Natural killer cell (primary cell): Measurements from ENCODE around the gene SRRD. TPM values are rescaled to one million over a fixed set of nuclear protein-coding genes. Genes with fewer than 3 reads are reported as not detected.
"Not testable (repeated sequence)": the region's sequence is repeated elsewhere in the genome, so short reads cannot be mapped to it uniquely, and the experiment has no call there.

Experiments
- ATAC-seq, 3 donors: fragments of 150-1000 bp in 2 of 3; fragments of 200-7000 bp in 1 of 3; cut with Tn5 transposase; 1 replicate in 1 of 3; 2 replicates in 2 of 3; pipeline ENCODE4 v1.10.0; 2021; ENCODE audit warnings: mild to moderate bottlenecking in 2 of 3, moderate library complexity in 2 of 3
- DNase-seq, 2 donors: peaks; one replicate each; pipeline versions ENCODE4 v3.0.0 to v3.0.0-alpha.2; 2013 to 2021; ENCODE audit warnings: mixed read lengths in 1 of 2
- H3K27ac ChIP-seq: one replicate; pipeline ENCODE4 v1.5.1; 2013; ENCODE audit warnings: mild to moderate bottlenecking, low read length
- H3K27me3 ChIP-seq: one replicate; pipeline ENCODE4 v1.6.1; 2013; ENCODE audit warnings: low read length; ENCODE audit not compliant: control insufficient read depth, insufficient read depth
- H3K36me3 ChIP-seq: one replicate; pipeline ENCODE4 v1.6.1; 2013; ENCODE audit warnings: low read length; ENCODE audit not compliant: control insufficient read depth, insufficient read depth
- H3K4me1 ChIP-seq: one replicate; pipeline ENCODE4 v1.6.1; 2013; ENCODE audit warnings: low read length; ENCODE audit not compliant: control insufficient read depth, insufficient read depth
- H3K4me3 ChIP-seq: one replicate; pipeline ENCODE4 v1.5.1; 2013; ENCODE audit warnings: low read length
- H3K9me3 ChIP-seq: one replicate; pipeline ENCODE4 v1.6.1; 2013; ENCODE audit warnings: low read length; ENCODE audit not compliant: control insufficient read depth, insufficient read depth
- H3K27ac Mint-ChIP-seq, 2 donors: one replicate each; pipeline ENCODE4 v1.8.0; 2022; ENCODE audit warnings: mild to moderate bottlenecking in 2 of 2, mixed read lengths in 2 of 2, moderate library complexity in 1 of 2
- H3K27me3 Mint-ChIP-seq, 2 donors: one replicate each; pipeline ENCODE4 v1.8.0; 2022; ENCODE audit warnings: low read depth in 2 of 2, mixed read lengths in 2 of 2
- H3K36me3 Mint-ChIP-seq: one replicate; pipeline ENCODE4 v1.8.0; 2022; ENCODE audit warnings: mixed read lengths
- H3K4me1 Mint-ChIP-seq, 2 donors: one replicate each; pipeline ENCODE4 v1.8.0; 2022; ENCODE audit warnings: mixed read lengths in 2 of 2
- H3K4me3 Mint-ChIP-seq: one replicate; pipeline ENCODE4 v1.8.0; 2022; ENCODE audit warnings: mild to moderate bottlenecking, moderate library complexity, mixed read lengths
- H3K9me3 Mint-ChIP-seq, 2 donors: one replicate each; pipeline ENCODE4 v1.8.0; 2022; ENCODE audit warnings: mixed read lengths in 2 of 2
- WGBS: methylation state at CpG from one replicate; pipeline ENCODE4 v1.1.7; 2013; ENCODE audit warnings: missing lambda C conversion rate; ENCODE audit not compliant: insufficient coverage; 5-methylcytosine and 5-hydroxymethylcytosine counted together
- intact Hi-C: fragments of 100-400 bp; cut with micrococcal nuclease; formaldehyde crosslinking; loops from one replicate; pipeline ENCODE4 v1.14.2; 2022
- total RNA-seq, 4 donors: library from RNA; stranded (reverse); fragments of 120-200 nt in 1 of 4; gene quantifications; one replicate each; pipeline versions ENCODE4 v1.2.3 to v1.2.4, GENCODE V29; 2013 to 2022
- TF ChIP-seq, protein P1 (sequence below): fragments of 200-600 bp; IDR thresholded peaks from one replicate; pipeline ENCODE4 v1.8.0; 2022; ENCODE audit warnings: antibody characterized with exemption

Gene SRRD
- total RNA-seq, 3 donors from 2014 or later (not counting 1 experiment from before 2014, with no cell fraction given), result 18.8 to 21.5 (median 21.4) TPM

DNA sequence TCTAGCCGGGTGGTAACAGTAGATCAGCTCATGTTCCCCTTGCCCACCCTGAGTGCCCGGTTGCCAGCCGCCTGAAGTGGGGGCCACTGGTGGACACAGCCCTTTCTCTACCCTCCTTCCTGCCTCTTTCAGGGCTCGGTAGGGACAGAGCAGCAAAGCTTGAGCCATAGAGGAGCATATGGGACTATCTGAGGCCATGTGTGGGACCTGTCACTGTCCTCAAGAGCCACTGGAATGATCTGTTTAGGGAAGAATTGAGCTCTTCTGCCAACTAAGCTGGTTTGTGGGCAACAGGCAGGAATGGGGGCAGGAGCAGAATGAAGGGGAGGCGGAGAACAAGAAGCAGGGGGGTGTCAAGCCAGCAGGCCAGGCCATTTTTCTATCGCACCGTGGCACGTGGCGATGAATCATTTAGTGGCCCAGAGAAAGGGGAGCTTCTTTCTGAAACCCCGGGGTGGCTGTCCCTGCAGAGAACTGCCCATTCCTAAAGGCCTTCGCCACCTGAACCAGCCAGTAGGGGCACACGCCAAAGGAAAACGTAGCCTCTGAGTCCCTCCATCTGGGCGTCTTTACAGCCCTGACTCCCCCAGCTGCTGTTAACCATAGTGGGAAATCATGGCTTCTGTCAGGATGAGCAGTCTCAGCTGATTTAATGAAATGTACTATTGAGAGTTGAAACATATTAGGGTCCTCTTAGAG, 45.8 kb upstream of the SRRD start:
- Histone ChIP-seq H3K4me3 (no peak overlapping the region), H3K27ac (no peak overlapping the region), H3K27me3 (no peaks in the 10 kb centered on the region), H3K36me3 (peaks cover 11% of the 10 kb centered on the region), H3K4me1 (peaks cover 3% of the 10 kb centered on the region), H3K9me3 (no peaks in the 10 kb centered on the region)
- DNase-seq (no peak), ATAC-seq (no peak)
- Mint-ChIP-seq H3K4me3 (no peak overlapping the region), H3K27ac (no peak overlapping the region), H3K4me1 (peaks cover 13 to 18% of the 10 kb centered on the region in 2 donors), H3K9me3 (no peaks in the 10 kb centered on the region), H3K27me3 (no peaks in the 10 kb centered on the region), H3K36me3 (peaks cover 7% of the 10 kb centered on the region)
- intact Hi-C loops, result no loop called here
- 97% methylated on average over 14 of the region's 14 CpGs for WGBS
- TF ChIP-seq, protein P1, sequence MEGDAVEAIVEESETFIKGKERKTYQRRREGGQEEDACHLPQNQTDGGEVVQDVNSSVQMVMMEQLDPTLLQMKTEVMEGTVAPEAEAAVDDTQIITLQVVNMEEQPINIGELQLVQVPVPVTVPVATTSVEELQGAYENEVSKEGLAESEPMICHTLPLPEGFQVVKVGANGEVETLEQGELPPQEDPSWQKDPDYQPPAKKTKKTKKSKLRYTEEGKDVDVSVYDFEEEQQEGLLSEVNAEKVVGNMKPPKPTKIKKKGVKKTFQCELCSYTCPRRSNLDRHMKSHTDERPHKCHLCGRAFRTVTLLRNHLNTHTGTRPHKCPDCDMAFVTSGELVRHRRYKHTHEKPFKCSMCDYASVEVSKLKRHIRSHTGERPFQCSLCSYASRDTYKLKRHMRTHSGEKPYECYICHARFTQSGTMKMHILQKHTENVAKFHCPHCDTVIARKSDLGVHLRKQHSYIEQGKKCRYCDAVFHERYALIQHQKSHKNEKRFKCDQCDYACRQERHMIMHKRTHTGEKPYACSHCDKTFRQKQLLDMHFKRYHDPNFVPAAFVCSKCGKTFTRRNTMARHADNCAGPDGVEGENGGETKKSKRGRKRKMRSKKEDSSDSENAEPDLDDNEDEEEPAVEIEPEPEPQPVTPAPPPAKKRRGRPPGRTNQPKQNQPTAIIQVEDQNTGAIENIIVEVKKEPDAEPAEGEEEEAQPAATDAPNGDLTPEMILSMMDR, result no peak

DNA sequence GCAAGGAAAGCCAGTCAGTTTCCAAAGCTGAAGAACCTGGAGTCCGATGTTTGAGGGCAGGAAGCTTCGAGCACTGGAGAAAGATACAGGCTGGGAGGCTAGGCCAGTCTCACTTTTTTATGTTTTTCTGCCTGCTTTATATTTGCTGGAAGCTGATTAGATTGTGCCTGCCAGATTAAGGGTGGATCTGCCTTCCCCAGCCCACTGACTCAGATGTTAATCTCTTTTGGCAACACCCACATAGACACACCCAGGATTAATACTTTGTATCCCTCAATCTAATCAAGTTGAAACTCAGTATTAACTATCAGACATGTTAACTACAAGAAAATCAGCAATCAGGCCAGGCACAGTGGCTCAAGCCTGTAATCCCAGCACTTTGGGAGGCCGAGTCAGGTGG, 44.9 kb upstream of the SRRD start:
- WGBS, result 99% methylated on average over 3 of the region's 3 CpGs
- H3K9me3 Mint-ChIP-seq, ATAC-seq, H3K27ac Mint-ChIP-seq, H3K36me3 Mint-ChIP-seq, DNase-seq, H3K4me3 ChIP-seq, H3K36me3 ChIP-seq, H3K4me3 Mint-ChIP-seq, H3K27ac ChIP-seq, H3K4me1 ChIP-seq, H3K9me3 ChIP-seq, H3K27me3 ChIP-seq, intact Hi-C loops, H3K27me3 Mint-ChIP-seq: not testable (repeated sequence)
- peaks cover 13 to 18% of the 10 kb centered on the region in 2 donors for H3K4me1 Mint-ChIP-seq

DNA sequence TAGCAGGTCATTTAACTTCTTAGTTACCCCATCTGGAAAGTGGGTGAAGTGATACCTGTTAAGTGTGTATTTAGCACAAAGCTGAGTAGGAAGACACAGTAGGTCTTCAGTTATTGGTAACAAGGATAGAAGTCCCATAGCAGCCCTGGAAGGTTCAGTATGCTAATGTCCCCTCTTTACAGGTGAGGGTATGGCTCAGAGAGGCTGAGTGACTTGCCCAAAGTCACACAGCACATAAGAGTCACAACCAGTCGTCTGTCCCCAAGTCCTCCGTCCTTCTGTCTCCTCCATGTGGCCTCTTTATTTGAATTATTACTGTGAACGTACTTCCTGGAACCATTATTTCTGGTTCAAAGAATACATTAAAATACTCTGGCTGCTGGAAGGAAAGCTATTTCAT, 44.1 kb upstream of the SRRD start:
- Histone ChIP-seq H3K9me3 (no peaks in the 10 kb centered on the region), H3K27ac (no peak overlapping the region), H3K27me3 (no peaks in the 10 kb centered on the region), H3K36me3 (peaks cover 4% of the 10 kb centered on the region), H3K4me1 (peaks cover 3% of the 10 kb centered on the region), H3K4me3 (no peak overlapping the region)
- Mint-ChIP-seq H3K4me3 (no peak overlapping the region), H3K27me3 (no peaks in the 10 kb centered on the region), H3K4me1 (peaks cover 13 to 18% of the 10 kb centered on the region in 2 donors), H3K9me3 (no peaks in the 10 kb centered on the region), H3K27ac (no peak overlapping the region), H3K36me3 (peaks cover 7% of the 10 kb centered on the region)
- TF ChIP-seq, protein P1, result no peak
- ATAC-seq, result no peak
- no peak for DNase-seq
- 95% methylated on average over 2 of the region's 3 CpGs for WGBS
- intact Hi-C loops, result no loop called here

DNA sequence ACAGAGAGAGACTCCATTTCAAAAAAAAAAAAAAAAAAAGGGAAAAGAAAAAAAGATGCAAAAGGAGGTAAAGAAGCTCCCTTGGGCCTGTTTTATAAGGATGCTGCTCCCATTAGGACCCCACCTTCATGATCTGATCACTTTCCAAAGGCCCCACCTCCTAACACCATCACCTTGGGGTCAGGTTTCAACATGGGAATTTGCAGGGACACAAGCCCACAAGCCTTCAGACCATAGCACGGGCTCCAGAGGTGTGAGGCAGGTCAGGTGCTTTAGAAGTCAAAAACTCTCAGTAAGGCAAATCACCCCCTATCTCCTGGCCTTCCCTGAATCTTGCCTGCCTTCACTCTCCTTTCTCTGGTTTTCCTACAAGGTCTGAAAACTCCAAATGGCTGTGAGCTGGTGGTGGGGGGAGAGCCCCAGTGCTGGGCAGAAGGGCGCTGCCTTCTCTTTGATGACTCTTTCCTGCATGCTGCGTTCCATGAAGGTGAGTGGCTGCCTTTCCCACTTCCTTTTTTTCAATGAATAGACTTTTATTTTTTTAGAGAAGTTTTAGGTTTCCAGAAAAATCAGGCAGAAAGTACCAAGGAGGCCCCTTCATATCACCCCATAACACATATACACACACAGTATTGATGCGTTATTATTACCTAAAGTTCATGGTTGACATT, 41.5 kb upstream of the SRRD start:
- DNase-seq (no peak), ATAC-seq (no peak)
- WGBS, result 84% methylated on average over 3 of the region's 4 CpGs
- no peak overlapping the region for H3K27ac ChIP-seq
- peaks cover 2% of the 10 kb centered on the region for H3K36me3 ChIP-seq
- no peaks in the 10 kb centered on the region for H3K4me1 ChIP-seq
- Mint-ChIP-seq H3K4me3 (no peak overlapping the region), H3K36me3 (no peaks in the 10 kb centered on the region), H3K4me1 (no peaks in the 10 kb centered on the region), H3K27me3 (no peaks in the 10 kb centered on the region), H3K27ac (no peak overlapping the region), H3K9me3 (no peaks in the 10 kb centered on the region)
- intact Hi-C loops, result no loop called here
- TF ChIP-seq, protein P1, result no peak
- H3K9me3 ChIP-seq, result no peaks in the 10 kb centered on the region
- H3K27me3 ChIP-seq, result no peaks in the 10 kb centered on the region
- H3K4me3 ChIP-seq, result no peak overlapping the region
